K562 (cell line): ENCODE data around the gene SPAG9. TPM values are rescaled to one million over a fixed set of nuclear protein-coding genes. Genes with fewer than 3 reads are reported as not detected.

Experiments
- CSDE1 ChIP-seq, 2 experiments: fragments of 450-650 bp; IDR thresholded peaks; 2 replicates each; pipeline ENCODE4 v1.6.1; 2016; ENCODE audit warnings: mild to moderate bottlenecking in 1 of 2
- FOXA1 ChIP-seq: fragments of 450-650 bp; IDR thresholded peaks from 2 replicates; pipeline ENCODE4 v1.6.1; 2016; ENCODE audit warnings: mild to moderate bottlenecking, borderline replicate concordance
- HNRNPUL1 ChIP-seq: fragments of 200-400 bp; formaldehyde crosslinking; IDR thresholded peaks from 2 replicates; pipeline ENCODE4 v1.6.1; 2017; ENCODE audit warnings: low read length
- KLF6 ChIP-seq: fragments of 250-450 bp; sonication (Bioruptor Pico); IDR thresholded peaks from 2 replicates; pipeline ENCODE4 v1.4.0; 2020; ENCODE audit warnings: mild to moderate bottlenecking, moderate library complexity, borderline replicate concordance
- NCOA6 ChIP-seq: fragments of 450-650 bp; IDR thresholded peaks from 2 replicates; pipeline ENCODE4 v1.6.1; 2017; ENCODE audit warnings: mild to moderate bottlenecking
- PHB ChIP-seq: fragments of 250-450 bp; sonication (Bioruptor Pico); IDR thresholded peaks from 2 replicates; pipeline ENCODE4 v1.5.0; 2021
- PPARD ChIP-seq: fragments of 250-450 bp; sonication (Bioruptor Pico); IDR thresholded peaks from 2 replicates; pipeline ENCODE4 v1.8.0; 2022; ENCODE audit warnings: inconsistent platforms, mild to moderate bottlenecking, moderate library complexity
- PURB ChIP-seq: sonication (generic); formaldehyde crosslinking; IDR thresholded peaks from 2 replicates; pipeline ENCODE4 v1.9.0; 2021; ENCODE audit warnings: low read depth, mild to moderate bottlenecking, missing genetic modification reagents
- SIN3B ChIP-seq: fragments of 450-650 bp; IDR thresholded peaks from 2 replicates; pipeline ENCODE4 v1.6.1; 2017; ENCODE audit warnings: low read depth, mild to moderate bottlenecking, moderate library complexity
- SMARCE1 ChIP-seq: fragments of 450-650 bp; IDR thresholded peaks from 2 replicates; pipeline ENCODE4 v1.7.1; 2016; ENCODE audit warnings: mild to moderate bottlenecking
- SREBF2 ChIP-seq: sonication (generic); formaldehyde crosslinking; IDR thresholded peaks from 2 replicates; pipeline ENCODE4 v1.4.0; 2020; ENCODE audit warnings: mild to moderate bottlenecking, missing genetic modification reagents
- ZBED1 ChIP-seq: IDR thresholded peaks from 2 replicates; pipeline ENCODE4 v1.6.1; 2014
- ZNF316 ChIP-seq: fragments of 450-650 bp; IDR thresholded peaks from 2 replicates; pipeline ENCODE4 v1.6.1; 2016
- polyA plus RNA-seq, 8 experiments: library from polyadenylated mRNA; depleted of rRNA in 4 of 8; stranded (reverse) in 5 of 8; unstranded in 3 of 8; fragments of >200 nt; fragmentation: Nextera tagmentation in 2 of 8; fragmentation: Illumina TruSeq in 1 of 8; extraction: Ambion mirVana in 2 of 8; extraction: Trizol in 1 of 8; gene quantifications; 2 replicates each; pipeline versions ENCODE4 v1.2.1 to v1.2.3, GENCODE V29; 2011 to 2014; ENCODE audit warnings: inconsistent platforms in 1 of 8, missing spikeins in 1 of 8
- total RNA-seq, 7 experiments: library from RNA; depleted of rRNA in 6 of 7; stranded (reverse); fragments of >200 nt in 6 of 7; fragmentation: Illumina TruSeq in 2 of 7; extraction: Trizol in 2 of 7; gene quantifications; 2 replicates each; pipeline versions ENCODE4 v1.2.1 to v1.2.3, GENCODE V29; 2011 to 2021; ENCODE audit warnings: low replicate concordance in 1 of 7
- TF ChIP-seq, protein P1 (sequence below): fragments of 200-800 bp; sonication (Bioruptor generic); IDR thresholded peaks from 2 replicates; pipeline ENCODE4 v1.6.1; 2016; ENCODE audit warnings: missing genetic modification characterization, missing compliant biosample characterization
- TF ChIP-seq, protein P2 (sequence below): IDR thresholded peaks from 3 replicates; pipeline ENCODE4 v1.6.1; 2011; ENCODE audit warnings: borderline replicate concordance, mild to moderate bottlenecking; ENCODE audit not compliant: insufficient read length, insufficient read depth
- TF ChIP-seq, protein P3 (sequence below): sonication (generic); formaldehyde crosslinking; IDR thresholded peaks from 2 replicates; pipeline ENCODE4 v1.9.0; 2022; ENCODE audit warnings: mild to moderate bottlenecking, missing genetic modification reagents
- TF ChIP-seq, protein P4 (sequence below), 2 experiments: fragments of 450-650 bp; IDR thresholded peaks; 2 replicates each; pipeline ENCODE4 v1.6.1; 2018; ENCODE audit warnings: mild to moderate bottlenecking in 2 of 2, low read depth in 1 of 2; ENCODE audit not compliant: partially characterized antibody in 2 of 2

Gene SPAG9
- total and polyA plus RNA-seq, 9 of the 15 experiments (the other 6 are each of a cell fraction or from before 2014, with no cell fraction given), result 12.2 to 99.2 (median 58.2) TPM

- no peak for TF ChIP-seq PPARD
- TF ChIP-seq, protein P1, sequence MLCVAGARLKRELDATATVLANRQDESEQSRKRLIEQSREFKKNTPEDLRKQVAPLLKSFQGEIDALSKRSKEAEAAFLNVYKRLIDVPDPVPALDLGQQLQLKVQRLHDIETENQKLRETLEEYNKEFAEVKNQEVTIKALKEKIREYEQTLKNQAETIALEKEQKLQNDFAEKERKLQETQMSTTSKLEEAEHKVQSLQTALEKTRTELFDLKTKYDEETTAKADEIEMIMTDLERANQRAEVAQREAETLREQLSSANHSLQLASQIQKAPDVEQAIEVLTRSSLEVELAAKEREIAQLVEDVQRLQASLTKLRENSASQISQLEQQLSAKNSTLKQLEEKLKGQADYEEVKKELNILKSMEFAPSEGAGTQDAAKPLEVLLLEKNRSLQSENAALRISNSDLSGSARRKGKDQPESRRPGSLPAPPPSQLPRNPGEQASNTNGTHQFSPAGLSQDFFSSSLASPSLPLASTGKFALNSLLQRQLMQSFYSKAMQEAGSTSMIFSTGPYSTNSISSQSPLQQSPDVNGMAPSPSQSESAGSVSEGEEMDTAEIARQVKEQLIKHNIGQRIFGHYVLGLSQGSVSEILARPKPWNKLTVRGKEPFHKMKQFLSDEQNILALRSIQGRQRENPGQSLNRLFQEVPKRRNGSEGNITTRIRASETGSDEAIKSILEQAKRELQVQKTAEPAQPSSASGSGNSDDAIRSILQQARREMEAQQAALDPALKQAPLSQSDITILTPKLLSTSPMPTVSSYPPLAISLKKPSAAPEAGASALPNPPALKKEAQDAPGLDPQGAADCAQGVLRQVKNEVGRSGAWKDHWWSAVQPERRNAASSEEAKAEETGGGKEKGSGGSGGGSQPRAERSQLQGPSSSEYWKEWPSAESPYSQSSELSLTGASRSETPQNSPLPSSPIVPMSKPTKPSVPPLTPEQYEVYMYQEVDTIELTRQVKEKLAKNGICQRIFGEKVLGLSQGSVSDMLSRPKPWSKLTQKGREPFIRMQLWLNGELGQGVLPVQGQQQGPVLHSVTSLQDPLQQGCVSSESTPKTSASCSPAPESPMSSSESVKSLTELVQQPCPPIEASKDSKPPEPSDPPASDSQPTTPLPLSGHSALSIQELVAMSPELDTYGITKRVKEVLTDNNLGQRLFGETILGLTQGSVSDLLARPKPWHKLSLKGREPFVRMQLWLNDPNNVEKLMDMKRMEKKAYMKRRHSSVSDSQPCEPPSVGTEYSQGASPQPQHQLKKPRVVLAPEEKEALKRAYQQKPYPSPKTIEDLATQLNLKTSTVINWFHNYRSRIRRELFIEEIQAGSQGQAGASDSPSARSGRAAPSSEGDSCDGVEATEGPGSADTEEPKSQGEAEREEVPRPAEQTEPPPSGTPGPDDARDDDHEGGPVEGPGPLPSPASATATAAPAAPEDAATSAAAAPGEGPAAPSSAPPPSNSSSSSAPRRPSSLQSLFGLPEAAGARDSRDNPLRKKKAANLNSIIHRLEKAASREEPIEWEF, result 0 out of 2 replicates have a peak, but pooled peaks have one; percentile 83
- TF ChIP-seq NCOA6, result no peak
- TF ChIP-seq FOXA1, result no peak
- TF ChIP-seq SMARCE1, result no peak
- TF ChIP-seq SREBF2 (CRISPR knock-in tag), result no peak
- TF ChIP-seq, protein P2, sequence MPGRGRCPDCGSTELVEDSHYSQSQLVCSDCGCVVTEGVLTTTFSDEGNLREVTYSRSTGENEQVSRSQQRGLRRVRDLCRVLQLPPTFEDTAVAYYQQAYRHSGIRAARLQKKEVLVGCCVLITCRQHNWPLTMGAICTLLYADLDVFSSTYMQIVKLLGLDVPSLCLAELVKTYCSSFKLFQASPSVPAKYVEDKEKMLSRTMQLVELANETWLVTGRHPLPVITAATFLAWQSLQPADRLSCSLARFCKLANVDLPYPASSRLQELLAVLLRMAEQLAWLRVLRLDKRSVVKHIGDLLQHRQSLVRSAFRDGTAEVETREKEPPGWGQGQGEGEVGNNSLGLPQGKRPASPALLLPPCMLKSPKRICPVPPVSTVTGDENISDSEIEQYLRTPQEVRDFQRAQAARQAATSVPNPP, result no peak
- TF ChIP-seq CSDE1 (IDR thresholded peaks at IDR 0.05), result 0 out of 4 replicates have a peak, but pooled peaks of 1 of the 2 experiments have one; percentile 41
- TF ChIP-seq, protein P3, sequence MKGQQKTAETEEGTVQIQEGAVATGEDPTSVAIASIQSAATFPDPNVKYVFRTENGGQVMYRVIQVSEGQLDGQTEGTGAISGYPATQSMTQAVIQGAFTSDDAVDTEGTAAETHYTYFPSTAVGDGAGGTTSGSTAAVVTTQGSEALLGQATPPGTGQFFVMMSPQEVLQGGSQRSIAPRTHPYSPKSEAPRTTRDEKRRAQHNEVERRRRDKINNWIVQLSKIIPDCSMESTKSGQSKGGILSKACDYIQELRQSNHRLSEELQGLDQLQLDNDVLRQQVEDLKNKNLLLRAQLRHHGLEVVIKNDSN (CRISPR knock-in tag), result no peak
- TF ChIP-seq PHB (CRISPR knock-in tag), result no peak
- TF ChIP-seq PURB (CRISPR knock-in tag), result no peak
- TF ChIP-seq ZBED1, result peak; percentile 61; the same call in 1 of the 2 replicates
- peak; percentile 43 for TF ChIP-seq SIN3B
- no peak for TF ChIP-seq HNRNPUL1
- TF ChIP-seq, protein P4, sequence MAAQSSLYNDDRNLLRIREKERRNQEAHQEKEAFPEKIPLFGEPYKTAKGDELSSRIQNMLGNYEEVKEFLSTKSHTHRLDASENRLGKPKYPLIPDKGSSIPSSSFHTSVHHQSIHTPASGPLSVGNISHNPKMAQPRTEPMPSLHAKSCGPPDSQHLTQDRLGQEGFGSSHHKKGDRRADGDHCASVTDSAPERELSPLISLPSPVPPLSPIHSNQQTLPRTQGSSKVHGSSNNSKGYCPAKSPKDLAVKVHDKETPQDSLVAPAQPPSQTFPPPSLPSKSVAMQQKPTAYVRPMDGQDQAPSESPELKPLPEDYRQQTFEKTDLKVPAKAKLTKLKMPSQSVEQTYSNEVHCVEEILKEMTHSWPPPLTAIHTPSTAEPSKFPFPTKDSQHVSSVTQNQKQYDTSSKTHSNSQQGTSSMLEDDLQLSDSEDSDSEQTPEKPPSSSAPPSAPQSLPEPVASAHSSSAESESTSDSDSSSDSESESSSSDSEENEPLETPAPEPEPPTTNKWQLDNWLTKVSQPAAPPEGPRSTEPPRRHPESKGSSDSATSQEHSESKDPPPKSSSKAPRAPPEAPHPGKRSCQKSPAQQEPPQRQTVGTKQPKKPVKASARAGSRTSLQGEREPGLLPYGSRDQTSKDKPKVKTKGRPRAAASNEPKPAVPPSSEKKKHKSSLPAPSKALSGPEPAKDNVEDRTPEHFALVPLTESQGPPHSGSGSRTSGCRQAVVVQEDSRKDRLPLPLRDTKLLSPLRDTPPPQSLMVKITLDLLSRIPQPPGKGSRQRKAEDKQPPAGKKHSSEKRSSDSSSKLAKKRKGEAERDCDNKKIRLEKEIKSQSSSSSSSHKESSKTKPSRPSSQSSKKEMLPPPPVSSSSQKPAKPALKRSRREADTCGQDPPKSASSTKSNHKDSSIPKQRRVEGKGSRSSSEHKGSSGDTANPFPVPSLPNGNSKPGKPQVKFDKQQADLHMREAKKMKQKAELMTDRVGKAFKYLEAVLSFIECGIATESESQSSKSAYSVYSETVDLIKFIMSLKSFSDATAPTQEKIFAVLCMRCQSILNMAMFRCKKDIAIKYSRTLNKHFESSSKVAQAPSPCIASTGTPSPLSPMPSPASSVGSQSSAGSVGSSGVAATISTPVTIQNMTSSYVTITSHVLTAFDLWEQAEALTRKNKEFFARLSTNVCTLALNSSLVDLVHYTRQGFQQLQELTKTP (IDR thresholded peaks at IDR 0.05; ENCODE audit: low read depth in 1 of 2, partially characterized antibody in 2 of 2), result no peak
- no peak for TF ChIP-seq ZNF316
- no peak for TF ChIP-seq KLF6
These were observed 176.4 kb downstream of the SPAG9 start (continued) for GRCh38 chr17:50944054-50944901.
